KOPT-K1 (cell line): ENCODE data around the gene RPSA.
"Not testable (repeated sequence)": the region's sequence is repeated elsewhere in the genome, so short reads cannot be mapped to it uniquely, and the experiment has no call there.

ENCODE experiments used
- H3K27ac ChIP-seq: fragments of 200-600 bp; sonication (generic); 2 replicates; pipeline ENCODE4 v1.5.1; 2016; ENCODE audit warnings: antibody characterized with exemption, mild to moderate bottlenecking, low read depth, low read length; ENCODE audit not compliant: poor library complexity, severe bottlenecking
- H3K36me3 ChIP-seq: fragments of 200-600 bp; sonication (generic); 2 replicates; pipeline ENCODE4 v1.5.1; 2017; ENCODE audit warnings: antibody characterized with exemption, mild to moderate bottlenecking, low read length, moderate library complexity; ENCODE audit not compliant: insufficient read depth
- H3K9me3 ChIP-seq: fragments of 200-600 bp; sonication (generic); 2 replicates; pipeline ENCODE4 v1.5.1; 2017; ENCODE audit warnings: antibody characterized with exemption, low read length, mild to moderate bottlenecking; ENCODE audit not compliant: insufficient read depth, poor library complexity, severe bottlenecking

Gene RPSA

GRCh38 chr3:39448506-39449233, 42.1 kb downstream of the RPSA start:
- Histone ChIP-seq H3K9me3 (no peaks in the 10 kb centered on the region), H3K27ac (no peak overlapping the region), H3K36me3 (no peaks in the 10 kb centered on the region)

GRCh38 chr3:39449796-39450195, 43.3 kb downstream of the RPSA start:
- Histone ChIP-seq H3K27ac (no peak overlapping the region), H3K9me3 (no peaks in the 10 kb centered on the region), H3K36me3 (no peaks in the 10 kb centered on the region)

GRCh38 chr3:39453134-39453533, 46.6 kb downstream of the RPSA start:
- H3K27ac ChIP-seq, result no peak overlapping the region
- no peaks in the 10 kb centered on the region for H3K36me3 ChIP-seq
- no peaks in the 10 kb centered on the region for H3K9me3 ChIP-seq

GRCh38 chr3:39453872-39454271, 47.4 kb downstream of the RPSA start:
- not testable (repeated sequence) for H3K9me3 ChIP-seq, H3K27ac ChIP-seq, H3K36me3 ChIP-seq

GRCh38 chr3:39454591-39455217, 48.2 kb downstream of the RPSA start:
- H3K9me3 ChIP-seq, result no peaks in the 10 kb centered on the region
- H3K36me3 ChIP-seq, result no peaks in the 10 kb centered on the region
- H3K27ac ChIP-seq, result no peak overlapping the region

GRCh38 chr3:39456159-39456558, 49.6 kb downstream of the RPSA start:
- H3K27ac ChIP-seq, result no peak overlapping the region
- H3K9me3 ChIP-seq, result no peaks in the 10 kb centered on the region

GRCh38 chr3:39457361-39457760, 50.8 kb downstream of the RPSA start:
- H3K27ac ChIP-seq, result no peak overlapping the region
- H3K9me3 ChIP-seq, result no peaks in the 10 kb centered on the region
- no peaks in the 10 kb centered on the region for H3K36me3 ChIP-seq

More at GRCh38 chr3:39456159-39456558, 49.6 kb downstream of the RPSA start:
- H3K36me3 ChIP-seq, result no peaks in the 10 kb centered on the region

GRCh38 chr3:39458579-39458978, 52.1 kb downstream of the RPSA start:
- H3K36me3 ChIP-seq, H3K9me3 ChIP-seq, H3K27ac ChIP-seq: not testable (repeated sequence)

- Histone ChIP-seq H3K36me3 (no peaks in the 10 kb centered on the region), H3K27ac (no peak overlapping the region), H3K9me3 (no peaks in the 10 kb centered on the region)
These were observed 54.2 kb downstream of the RPSA start for GRCh38 chr3:39460677-39461076.
